Smooth muscle cell (in vitro differentiated cells): ENCODE measurements around the gene CSGALNACT2. TPM values are rescaled to one million over a fixed set of nuclear protein-coding genes. Genes with fewer than 3 reads are reported as not detected.

Experiments used
- DNase-seq: peaks from one replicate; lab custom pipeline; 2025; ENCODE audit not compliant: unreplicated experiment; lab: John Stamatoyannopoulos, UW
- H2AFZ ChIP-seq: fragments of 200-600 bp; sonication (generic); 2 replicates; pipeline ENCODE4 v1.6.0; 2016; ENCODE audit warnings: antibody characterized with exemption, low read depth, mild to moderate bottlenecking
- H3F3A ChIP-seq: fragments of 200-600 bp; sonication (generic); 2 replicates; pipeline ENCODE4 v1.6.0; 2017; ENCODE audit warnings: antibody characterized with exemption, low read depth
- H3K27ac ChIP-seq: fragments of 200-600 bp; sonication (generic); 2 replicates; pipeline ENCODE4 v1.5.1; 2016; ENCODE audit warnings: low read depth, mild to moderate bottlenecking
- H3K27me3 ChIP-seq: fragments of 200-600 bp; sonication (generic); 2 replicates; pipeline ENCODE4 v1.6.1; 2016; ENCODE audit warnings: low read depth, mild to moderate bottlenecking
- H3K36me3 ChIP-seq: fragments of 200-600 bp; sonication (generic); 2 replicates; pipeline ENCODE4 v1.5.1; 2016; ENCODE audit warnings: low read depth
- H3K4me1 ChIP-seq: fragments of 200-600 bp; sonication (generic); 2 replicates; pipeline ENCODE4 v1.5.1; 2016; ENCODE audit warnings: low read depth
- H3K4me2 ChIP-seq: fragments of 200-600 bp; sonication (generic); 2 replicates; pipeline ENCODE4 v1.6.0; 2016; ENCODE audit warnings: mild to moderate bottlenecking
- H3K4me3 ChIP-seq: fragments of 200-600 bp; sonication (generic); 2 replicates; pipeline ENCODE4 v1.5.1; 2016; ENCODE audit warnings: mild to moderate bottlenecking
- H3K79me2 ChIP-seq: fragments of 200-600 bp; sonication (generic); 2 replicates; pipeline ENCODE4 v1.6.0; 2016; ENCODE audit warnings: low read depth, mild to moderate bottlenecking
- H3K9ac ChIP-seq: fragments of 200-600 bp; sonication (generic); 2 replicates; pipeline ENCODE4 v1.6.0; 2016; ENCODE audit warnings: low read depth
- H3K9me3 ChIP-seq: fragments of 200-600 bp; sonication (generic); replicated peaks from 2 replicates; pipeline ENCODE4 v1.5.1; 2016; ENCODE audit warnings: low read depth
- H4K20me1 ChIP-seq: fragments of 200-600 bp; sonication (generic); 2 replicates; pipeline ENCODE4 v1.6.0; 2016; ENCODE audit warnings: low read depth
- CTCF ChIP-seq: fragments of 200-600 bp; sonication (generic); IDR thresholded peaks from 2 replicates; pipeline ENCODE4 v1.5.1; 2017; ENCODE audit warnings: borderline replicate concordance, mild to moderate bottlenecking, antibody characterized with exemption; ENCODE audit not compliant: insufficient read depth, poor library complexity, severe bottlenecking
- WGBS: methylation state at CpG from one replicate; pipeline ENCODE4 v1.1.7; 2016; ENCODE audit warnings: low lambda C conversion rate; 5-methylcytosine and 5-hydroxymethylcytosine counted together
- polyA plus RNA-seq: library from polyadenylated mRNA; unstranded; fragments of >200 nt; fragmentation: Nextera tagmentation; extraction: Ambion mirVana; gene quantifications from 2 replicates; pipeline ENCODE4 v1.2.1, GENCODE V29; 2016
- total RNA-seq: library from RNA; depleted of rRNA; stranded (reverse); fragments of >200 nt; gene quantifications from 2 replicates; pipeline ENCODE4 v1.2.3, GENCODE V29; 2014

Gene CSGALNACT2
- total and polyA plus RNA-seq, 2 experiments from 2014 or later, result 35.6 to 40.4 TPM

- no peak overlapping the region for H2AFZ ChIP-seq
- no peaks in the 10 kb centered on the region for H3K4me1 ChIP-seq
- H3K79me2 ChIP-seq, result no peaks in the 10 kb centered on the region
- H4K20me1 ChIP-seq, result no peaks in the 10 kb centered on the region
- WGBS, result 95% methylated on average over 11 of the region's 11 CpGs
- no peak overlapping the region for H3K4me3 ChIP-seq
- H3K27me3 ChIP-seq, result no peaks in the 10 kb centered on the region
- no peak overlapping the region for H3K27ac ChIP-seq
- no peak for TF ChIP-seq CTCF
- DNase-seq, result no peak
- no peak overlapping the region for H3K4me2 ChIP-seq
- no peak overlapping the region for H3K9ac ChIP-seq
- H3K36me3 ChIP-seq, result no peaks in the 10 kb centered on the region
- no peaks in the 10 kb centered on the region for H3K9me3 ChIP-seq
- H3F3A ChIP-seq, result no peaks in the 10 kb centered on the region
Measured at GRCh38 chr10:43111101-43111500, 27.1 kb upstream of the CSGALNACT2 start.

GRCh38 chr10:43111921-43112607, 26.2 kb upstream of the CSGALNACT2 start:
- no peaks in the 10 kb centered on the region for H3F3A ChIP-seq
- TF ChIP-seq CTCF, result no peak
- H3K9ac ChIP-seq, result no peak overlapping the region
- DNase-seq, result no peak
- no peak overlapping the region for H3K27ac ChIP-seq
- no peak overlapping the region for H3K4me3 ChIP-seq
- no peaks in the 10 kb centered on the region for H3K4me1 ChIP-seq
- WGBS, result 92% methylated on average over 14 of the region's 17 CpGs
- no peaks in the 10 kb centered on the region for H3K27me3 ChIP-seq
- H3K4me2 ChIP-seq, result no peak overlapping the region
- no peak overlapping the region for H2AFZ ChIP-seq
- H3K79me2 ChIP-seq, result no peaks in the 10 kb centered on the region
- no peaks in the 10 kb centered on the region for H3K9me3 ChIP-seq
- H3K36me3 ChIP-seq, result no peaks in the 10 kb centered on the region
- no peaks in the 10 kb centered on the region for H4K20me1 ChIP-seq

- H4K20me1 ChIP-seq, result no peaks in the 10 kb centered on the region
- no peak for DNase-seq
- H3K27ac ChIP-seq, result no peak overlapping the region
- no peak overlapping the region for H3K4me2 ChIP-seq
- H2AFZ ChIP-seq, result no peak overlapping the region
- no peaks in the 10 kb centered on the region for H3K36me3 ChIP-seq
- H3K4me3 ChIP-seq, result no peak overlapping the region
- no peaks in the 10 kb centered on the region for H3F3A ChIP-seq
- no peaks in the 10 kb centered on the region for H3K9me3 ChIP-seq
- H3K27me3 ChIP-seq, result no peaks in the 10 kb centered on the region
- no peak for TF ChIP-seq CTCF
- no peak overlapping the region for H3K9ac ChIP-seq
- H3K79me2 ChIP-seq, result no peaks in the 10 kb centered on the region
- WGBS, result 94% methylated on average over 7 of the region's 7 CpGs
- H3K4me1 ChIP-seq, result no peaks in the 10 kb centered on the region
Measured at GRCh38 chr10:43112608-43112961, 25.7 kb upstream of the CSGALNACT2 start.
